Neural crest cell (in vitro differentiated cells): ENCODE results near the gene SLTM. TPM values are rescaled to one million over a fixed set of nuclear protein-coding genes. Genes with fewer than 3 reads are reported as not detected.

ENCODE experiments used
- DNase-seq: peaks from one replicate; pipeline ENCODE4 v3.0.0; 2021; ENCODE audit warnings: low read depth, mixed read lengths, low spot score
- H3K27ac Mint-ChIP-seq: one replicate; pipeline ENCODE4 v1.8.0; 2021; ENCODE audit warnings: mild to moderate bottlenecking, mixed read lengths; ENCODE audit not compliant: unreplicated experiment
- H3K27me3 Mint-ChIP-seq: 2 replicates; pipeline ENCODE4 v1.8.0; 2021; ENCODE audit warnings: low read depth, mild to moderate bottlenecking, mixed read lengths
- H3K36me3 Mint-ChIP-seq: 2 replicates; pipeline ENCODE4 v1.8.0; 2021; ENCODE audit warnings: low read depth, mild to moderate bottlenecking, mixed read lengths
- H3K4me1 Mint-ChIP-seq: 2 replicates; pipeline ENCODE4 v1.8.0; 2021; ENCODE audit warnings: mixed read lengths
- H3K4me3 Mint-ChIP-seq: one replicate; pipeline ENCODE4 v1.8.0; 2021; ENCODE audit warnings: mild to moderate bottlenecking, mixed read lengths
- H3K9me3 Mint-ChIP-seq: 2 replicates; pipeline ENCODE4 v1.8.0; 2021; ENCODE audit warnings: mixed read lengths
- total RNA-seq: library from RNA; stranded (reverse); gene quantifications from 2 replicates; pipeline ENCODE4 v1.2.1, GENCODE V29; 2021
- TF ChIP-seq, protein P1 (sequence below): fragments of 200-600 bp; sonication (generic); conservative IDR thresholded peaks from 2 replicates; pipeline ENCODE4 v1.5.0; 2021; ENCODE audit warnings: antibody characterized with exemption, mild to moderate bottlenecking

SLTM gene
- total RNA-seq, 1 donor from 2014 or later: 105 TPM

DNA sequence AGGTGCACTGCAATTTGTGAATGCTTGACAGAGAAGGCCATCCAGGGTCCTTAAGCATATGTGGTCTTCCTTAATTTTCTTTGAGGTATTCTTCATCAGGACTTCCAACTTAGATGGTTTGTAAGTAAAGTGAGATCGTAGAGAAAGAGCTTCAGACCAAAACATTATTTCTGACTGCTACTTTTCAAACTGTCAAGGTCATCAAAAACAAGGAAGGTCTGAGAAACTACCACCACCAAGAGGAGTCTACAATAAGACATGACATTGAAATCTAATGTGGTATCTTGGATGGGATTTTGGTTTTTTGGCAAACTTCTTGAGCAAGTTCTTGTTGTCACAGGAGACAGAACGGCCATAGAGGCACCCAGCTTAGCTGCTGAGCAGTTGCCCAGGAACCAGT, 34.0 kb upstream of the SLTM start:
- H3K9me3 Mint-ChIP-seq: no peaks in the 10 kb centered on the region
- H3K36me3 Mint-ChIP-seq: no peaks in the 10 kb centered on the region
- DNase-seq: no peak
- H3K4me3 Mint-ChIP-seq: no peak overlapping the region
- H3K27me3 Mint-ChIP-seq: no peaks in the 10 kb centered on the region
- no peak overlapping the region for H3K27ac Mint-ChIP-seq
- TF ChIP-seq, protein P1, sequence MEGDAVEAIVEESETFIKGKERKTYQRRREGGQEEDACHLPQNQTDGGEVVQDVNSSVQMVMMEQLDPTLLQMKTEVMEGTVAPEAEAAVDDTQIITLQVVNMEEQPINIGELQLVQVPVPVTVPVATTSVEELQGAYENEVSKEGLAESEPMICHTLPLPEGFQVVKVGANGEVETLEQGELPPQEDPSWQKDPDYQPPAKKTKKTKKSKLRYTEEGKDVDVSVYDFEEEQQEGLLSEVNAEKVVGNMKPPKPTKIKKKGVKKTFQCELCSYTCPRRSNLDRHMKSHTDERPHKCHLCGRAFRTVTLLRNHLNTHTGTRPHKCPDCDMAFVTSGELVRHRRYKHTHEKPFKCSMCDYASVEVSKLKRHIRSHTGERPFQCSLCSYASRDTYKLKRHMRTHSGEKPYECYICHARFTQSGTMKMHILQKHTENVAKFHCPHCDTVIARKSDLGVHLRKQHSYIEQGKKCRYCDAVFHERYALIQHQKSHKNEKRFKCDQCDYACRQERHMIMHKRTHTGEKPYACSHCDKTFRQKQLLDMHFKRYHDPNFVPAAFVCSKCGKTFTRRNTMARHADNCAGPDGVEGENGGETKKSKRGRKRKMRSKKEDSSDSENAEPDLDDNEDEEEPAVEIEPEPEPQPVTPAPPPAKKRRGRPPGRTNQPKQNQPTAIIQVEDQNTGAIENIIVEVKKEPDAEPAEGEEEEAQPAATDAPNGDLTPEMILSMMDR: no peak
- no peaks in the 10 kb centered on the region for H3K4me1 Mint-ChIP-seq

DNA sequence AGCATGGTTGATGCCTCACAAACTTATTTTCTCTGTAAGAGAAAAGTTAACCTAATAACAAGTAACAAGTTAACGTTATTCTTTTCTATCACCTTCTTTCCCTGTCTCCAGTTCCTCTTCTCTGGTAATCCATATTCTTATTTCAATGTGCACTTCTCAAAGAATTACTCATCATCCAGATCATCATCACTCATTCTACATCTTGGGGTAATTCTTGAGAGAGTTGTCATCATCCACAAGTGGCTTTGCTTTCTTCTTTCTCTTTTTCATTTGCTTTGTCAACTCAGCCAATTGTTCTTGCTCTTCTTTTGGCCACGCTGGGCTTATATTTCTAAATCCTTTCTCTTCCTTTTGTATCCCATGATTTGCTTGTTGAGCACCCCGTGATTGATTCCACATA, 33.2 kb upstream of the SLTM start:
- Mint-ChIP-seq H3K9me3 (no peaks in the 10 kb centered on the region), H3K27me3 (no peaks in the 10 kb centered on the region)

DNA sequence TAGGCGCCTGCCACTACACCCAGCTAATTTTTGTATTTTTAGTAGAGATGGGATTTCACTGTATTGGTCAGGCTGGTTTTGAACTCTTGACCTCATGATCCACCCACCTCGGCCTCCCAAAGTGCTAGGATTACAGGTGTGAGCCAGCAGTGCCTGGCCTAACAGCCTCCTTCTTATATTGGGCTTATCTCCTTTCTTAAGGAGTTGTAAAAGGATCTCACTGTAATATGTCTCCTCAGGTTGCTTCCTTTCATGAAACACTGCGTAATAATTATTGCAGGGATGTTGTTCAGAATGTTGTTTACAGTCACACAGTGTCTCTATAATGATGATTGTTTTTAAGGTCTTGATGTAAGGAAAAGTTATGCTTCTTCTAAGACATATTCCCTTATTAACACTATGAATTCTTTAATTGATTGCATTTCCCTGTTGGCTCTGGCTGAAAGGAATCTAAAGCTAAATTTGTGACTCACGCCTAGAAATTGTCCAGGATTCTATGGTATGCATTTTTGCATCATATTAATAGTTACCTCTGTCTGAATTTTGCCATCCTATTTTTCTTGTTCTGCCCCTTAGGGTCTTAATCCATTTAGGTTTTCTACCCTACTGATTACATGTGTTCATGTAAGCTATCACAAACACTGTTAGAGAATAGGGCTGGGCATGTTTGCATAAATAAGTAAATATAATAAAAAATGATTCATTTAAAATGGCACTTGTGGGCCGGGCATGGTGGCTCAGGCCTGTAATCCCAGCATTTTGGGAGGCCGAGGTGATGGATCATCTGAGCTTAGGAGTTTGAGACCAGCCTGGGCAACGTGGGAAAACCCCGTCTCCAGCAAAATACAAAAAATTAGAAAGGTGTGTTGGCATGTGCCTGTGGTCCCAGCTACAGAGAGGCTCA, 29.4 kb upstream of the SLTM start:
- H3K27ac Mint-ChIP-seq: no peak overlapping the region
- TF ChIP-seq, protein P1: no peak
- no peaks in the 10 kb centered on the region for H3K36me3 Mint-ChIP-seq
- no peak overlapping the region for H3K4me3 Mint-ChIP-seq
- no peaks in the 10 kb centered on the region for H3K27me3 Mint-ChIP-seq
- no peak for DNase-seq
- H3K4me1 Mint-ChIP-seq: no peaks in the 10 kb centered on the region
- H3K9me3 Mint-ChIP-seq: no peaks in the 10 kb centered on the region

More for the DNA sequence above, 33.2 kb upstream of the SLTM start:
- Mint-ChIP-seq H3K4me1 (no peaks in the 10 kb centered on the region), H3K36me3 (no peaks in the 10 kb centered on the region), H3K27ac (no peak overlapping the region), H3K4me3 (no peak overlapping the region)
- TF ChIP-seq, protein P1: no peak
- DNase-seq: no peak

DNA sequence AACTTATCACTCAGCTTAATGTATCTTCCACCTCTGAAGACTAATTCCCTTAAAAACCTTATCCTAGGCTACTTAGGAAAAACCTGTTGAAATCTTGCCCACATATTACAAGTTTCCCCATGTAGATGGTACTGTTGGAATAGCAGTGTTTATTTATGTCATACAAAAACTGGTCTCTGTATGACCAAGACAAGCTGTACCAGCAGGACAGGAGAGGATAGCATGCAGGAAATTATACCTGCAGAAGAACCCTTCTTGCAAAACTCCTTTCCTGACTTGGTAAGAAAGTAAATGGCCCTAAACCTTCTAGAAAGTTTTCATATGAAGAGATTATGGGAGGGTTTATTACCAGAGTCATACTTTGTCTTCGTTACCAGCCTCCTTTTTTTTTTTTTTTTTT, 28.7 kb upstream of the SLTM start:
- H3K4me3 Mint-ChIP-seq: no peak overlapping the region
- no peak for DNase-seq
- H3K27me3 Mint-ChIP-seq: no peaks in the 10 kb centered on the region
- H3K4me1 Mint-ChIP-seq: no peaks in the 10 kb centered on the region
- H3K9me3 Mint-ChIP-seq: no peaks in the 10 kb centered on the region
- TF ChIP-seq, protein P1: no peak
- no peaks in the 10 kb centered on the region for H3K36me3 Mint-ChIP-seq
- H3K27ac Mint-ChIP-seq: no peak overlapping the region

DNA sequence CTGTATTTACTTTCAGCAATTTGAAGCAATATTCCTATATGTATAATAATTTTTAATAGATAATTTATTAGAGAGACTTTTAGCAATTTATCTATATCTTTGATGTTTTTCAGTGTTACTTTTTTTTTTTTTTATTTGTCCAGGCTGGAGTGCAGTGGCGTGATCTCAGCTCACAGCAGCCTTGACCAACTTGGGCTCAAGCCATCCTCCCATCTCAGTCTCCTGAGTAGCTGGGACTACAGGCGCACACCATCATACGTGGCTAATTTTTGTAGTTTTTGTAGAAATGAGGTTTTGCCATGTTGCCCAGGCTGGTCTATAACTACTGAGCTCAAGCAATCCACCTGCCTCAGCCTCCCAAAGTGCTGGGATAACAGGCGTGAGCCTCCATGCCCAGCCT, 25.3 kb upstream of the SLTM start:
- DNase-seq: no peak
- H3K9me3 Mint-ChIP-seq: no peaks in the 10 kb centered on the region
- H3K4me3 Mint-ChIP-seq: no peak overlapping the region
- TF ChIP-seq, protein P1: no peak
- H3K36me3 Mint-ChIP-seq: no peaks in the 10 kb centered on the region
- no peaks in the 10 kb centered on the region for H3K27me3 Mint-ChIP-seq
- no peaks in the 10 kb centered on the region for H3K4me1 Mint-ChIP-seq
- H3K27ac Mint-ChIP-seq: no peak overlapping the region
